ENCODE results near the gene PDZD4. TPM values are rescaled to one million over a fixed set of nuclear protein-coding genes. Genes with fewer than 3 reads are reported as not detected.

Gene PDZD4
- polyA plus RNA-seq, 3 donors: 0.11 TPM; not detected in 2

DNA sequence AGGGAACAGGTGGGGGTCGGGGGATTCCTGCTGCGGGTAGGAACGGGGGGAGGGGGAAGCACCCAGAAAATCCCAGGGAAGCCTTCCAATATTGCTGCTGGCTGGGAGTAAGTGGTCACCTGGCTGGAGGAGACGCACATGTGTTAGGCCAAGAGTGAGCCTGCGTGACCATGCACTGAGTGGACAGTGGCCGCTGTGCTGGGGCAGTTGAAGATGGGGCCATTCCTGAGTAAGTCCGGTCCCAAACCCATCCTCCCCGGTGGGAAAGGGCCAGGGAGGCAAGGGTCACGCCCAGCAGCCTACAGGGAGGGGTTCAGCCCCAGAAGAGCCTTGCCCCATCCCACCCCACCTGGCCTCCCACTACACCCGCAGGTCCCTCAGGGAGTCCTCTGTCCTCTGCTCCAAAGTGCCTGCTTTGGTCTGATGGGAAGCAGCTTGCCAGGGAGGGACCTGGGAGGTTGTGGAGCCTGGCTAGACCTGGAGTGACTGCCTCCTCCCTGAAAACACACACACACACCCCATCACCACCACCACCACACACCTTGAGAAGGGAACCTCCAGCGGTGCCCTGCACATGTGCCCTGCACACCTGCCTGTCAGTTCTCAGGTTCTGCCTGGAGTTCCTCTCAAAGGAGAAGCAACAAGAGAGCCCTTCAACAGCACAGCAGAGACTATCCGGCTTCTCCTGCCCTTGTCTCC is 49.5 kb upstream of the PDZD4 start:
- Histone ChIP-seq H3K4me2 (replicated peaks; ENCODE audit: extremely low read depth, low read length, poor library complexity, severe bottlenecking) (no peak overlapping the region), H3K27me3 (ENCODE audit: control insufficient read depth in 2 of 2, insufficient read depth in 2 of 2, low read length in 2 of 2) (peaks cover 13 to 45% of the 10 kb centered on the region in 2 donors), H2AFZ (ENCODE audit: insufficient read depth, low read depth, low read length, poor library complexity, severe bottlenecking) (no peak overlapping the region), H3K4me3 (replicated peaks in 1 of 3; ENCODE audit: low read depth in 2 of 3, low read length in 3 of 3) (no peak overlapping the region), H3K9me3 (replicated peaks in 1 of 2; ENCODE audit: control insufficient read depth in 1 of 2, insufficient read depth in 1 of 2, low read length in 2 of 2) (peaks cover 0 to 6% of the 10 kb centered on the region in 2 donors), H4K20me1 (ENCODE audit: insufficient read depth, low read length) (peaks cover 3% of the 10 kb centered on the region), H3K79me2 (ENCODE audit: insufficient read depth, low read length) (no peaks in the 10 kb centered on the region), H3K9ac (ENCODE audit: insufficient read depth, low read length, poor library complexity, severe bottlenecking) (no peak overlapping the region), H3K4me1 (ENCODE audit: control insufficient read depth in 1 of 2, insufficient read depth in 2 of 2, low read length in 2 of 2) (no peaks in the 10 kb centered on the region), H3K36me3 (replicated peaks in 1 of 2; ENCODE audit: control insufficient read depth in 1 of 2, insufficient read depth in 2 of 2, low read length in 2 of 2) (no peaks in the 10 kb centered on the region), H3K27ac (ENCODE audit: low read depth in 1 of 2, low read length in 2 of 2) (no peak overlapping the region)
- no peak for TF ChIP-seq CTCF (IDR thresholded peaks at IDR 0.05)
- peaks cover 43 to 76% (median 65%) of the 10 kb centered on the region in 3 donors for H3K27me3 Mint-ChIP-seq (ENCODE audit: low read depth in 3 of 3)
- intact Hi-C loops (cut with micrococcal nuclease): no loop called here
- no peak for DNase-seq
- H3K36me3 Mint-ChIP-seq: no peaks in the 10 kb centered on the region
- WGBS (ENCODE audit: insufficient coverage): 47% methylated on average over 3 of the region's 12 CpGs
- H3K4me3 Mint-ChIP-seq: peak overlapping the region in 1 of 2 donors; percentile 51
- peaks cover 2% of the 10 kb centered on the region for H3K4me1 Mint-ChIP-seq
- peaks cover 0 to 6% (median under 1%) of the 10 kb centered on the region in 7 donors for H3K9me3 Mint-ChIP-seq
- H3K27ac Mint-ChIP-seq: peak overlapping the region in 1 of 7 donors; percentile 35

DNA sequence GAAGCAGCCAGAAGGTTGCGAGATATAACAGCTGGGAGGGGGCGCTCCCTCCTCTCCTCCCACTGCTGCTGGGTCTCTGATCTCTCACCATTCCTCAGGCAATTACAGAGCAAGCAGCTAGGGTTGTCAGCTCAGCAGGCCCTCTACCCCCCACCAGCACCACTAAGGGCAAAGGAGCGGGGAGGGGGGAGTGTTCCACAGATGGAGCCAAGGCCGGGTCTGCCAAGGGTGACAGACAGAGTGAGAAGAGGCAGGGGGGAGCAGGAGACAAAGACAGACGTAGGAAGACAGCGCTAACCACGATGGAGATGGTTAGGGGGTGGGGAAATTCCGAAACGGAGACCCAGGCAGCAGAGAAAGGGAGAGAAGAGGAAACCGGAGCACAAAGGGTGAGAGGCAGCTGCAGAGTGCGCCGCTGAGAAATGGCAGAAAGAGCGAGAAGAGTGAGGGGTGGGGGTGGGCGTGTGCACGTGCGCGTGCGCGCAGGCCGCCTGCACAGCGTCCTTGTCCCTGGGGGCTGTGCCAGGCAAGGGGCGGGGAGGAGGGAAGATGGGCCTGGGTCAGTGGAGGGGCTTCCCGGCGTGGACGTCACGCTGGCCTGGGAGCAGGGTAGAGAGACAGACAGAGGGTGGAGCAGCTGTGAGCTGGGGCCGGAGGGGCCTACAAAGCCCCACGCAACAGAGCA is 48.8 kb upstream of the PDZD4 start:
- Histone ChIP-seq H3K4me3 (replicated peaks in 1 of 3; ENCODE audit: low read depth in 2 of 3, low read length in 3 of 3) (no peak overlapping the region), H3K9ac (ENCODE audit: insufficient read depth, low read length, poor library complexity, severe bottlenecking) (no peak overlapping the region), H3K4me1 (ENCODE audit: control insufficient read depth in 1 of 2, insufficient read depth in 2 of 2, low read length in 2 of 2) (no peaks in the 10 kb centered on the region), H4K20me1 (ENCODE audit: insufficient read depth, low read length) (peaks cover 3% of the 10 kb centered on the region), H3K79me2 (ENCODE audit: insufficient read depth, low read length) (no peaks in the 10 kb centered on the region), H2AFZ (ENCODE audit: insufficient read depth, low read depth, low read length, poor library complexity, severe bottlenecking) (no peak overlapping the region), H3K4me2 (replicated peaks; ENCODE audit: extremely low read depth, low read length, poor library complexity, severe bottlenecking) (no peak overlapping the region), H3K36me3 (replicated peaks in 1 of 2; ENCODE audit: control insufficient read depth in 1 of 2, insufficient read depth in 2 of 2, low read length in 2 of 2) (no peaks in the 10 kb centered on the region), H3K9me3 (replicated peaks in 1 of 2; ENCODE audit: control insufficient read depth in 1 of 2, insufficient read depth in 1 of 2, low read length in 2 of 2) (peaks cover 0 to 4% of the 10 kb centered on the region in 2 donors), H3K27ac (ENCODE audit: low read depth in 1 of 2, low read length in 2 of 2) (no peak overlapping the region), H3K27me3 (ENCODE audit: control insufficient read depth in 2 of 2, insufficient read depth in 2 of 2, low read length in 2 of 2) (peaks cover 7 to 37% of the 10 kb centered on the region in 2 donors)
- Mint-ChIP-seq H3K4me1 (peaks cover 2% of the 10 kb centered on the region), H3K36me3 (no peaks in the 10 kb centered on the region), H3K4me3 (peak overlapping the region in 1 of 2 donors; percentile 30), H3K27me3 (ENCODE audit: low read depth in 3 of 3) (peaks cover 38 to 72% (median 65%) of the 10 kb centered on the region in 3 donors), H3K27ac (no peak overlapping the region), H3K9me3 (peaks cover 0 to 8% (median 0%) of the 10 kb centered on the region in 7 donors)
- intact Hi-C loops (cut with micrococcal nuclease): no loop called here
- 14% methylated on average over 7 of the region's 28 CpGs for WGBS (ENCODE audit: insufficient coverage)
- no peak for DNase-seq
- no peak for TF ChIP-seq CTCF (IDR thresholded peaks at IDR 0.05)
